Mammary epithelial cell (primary cell): Measurements from ENCODE around the gene PLCG1.

Experiments used
- EZH2 ChIP-seq: IDR thresholded peaks from 2 replicates; pipeline ENCODE4 v1.6.1; 2012; ENCODE audit warnings: low read length, inconsistent platforms, borderline replicate concordance
- TF ChIP-seq, protein P1 (sequence below), 2 donors: IDR thresholded peaks in 1 of 2; conservative IDR thresholded peaks in 1 of 2; 2 replicates each; pipeline ENCODE4 v1.5.1; 2011 to 2012; ENCODE audit warnings: inconsistent platforms in 2 of 2, low read length in 2 of 2, mild to moderate bottlenecking in 2 of 2, control low read depth in 1 of 2, low read depth in 1 of 2; ENCODE audit not compliant: insufficient read depth in 1 of 2; ENCODE audit errors: extremely low read depth in 1 of 2

DNA sequence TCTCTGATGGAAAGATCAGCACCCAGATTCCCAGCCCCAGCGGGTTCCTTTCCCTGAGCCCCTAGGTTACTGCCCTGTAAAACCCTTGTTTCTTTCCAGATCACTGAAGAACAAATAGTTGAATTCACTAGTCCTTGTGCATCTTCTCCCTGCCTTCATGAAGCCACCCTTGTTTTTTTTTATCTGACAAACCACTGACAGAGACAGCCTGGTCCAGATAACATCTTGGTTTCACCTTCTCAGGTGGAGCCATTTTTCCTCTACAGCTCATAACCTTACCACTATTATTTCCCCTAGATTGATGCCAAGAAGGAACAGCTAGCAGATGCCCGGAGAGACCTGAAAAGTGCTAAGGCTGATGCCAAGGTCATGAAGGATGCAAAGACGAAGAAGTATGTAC is 15.9 kb upstream of the PLCG1 start:
- TF ChIP-seq, protein P1, sequence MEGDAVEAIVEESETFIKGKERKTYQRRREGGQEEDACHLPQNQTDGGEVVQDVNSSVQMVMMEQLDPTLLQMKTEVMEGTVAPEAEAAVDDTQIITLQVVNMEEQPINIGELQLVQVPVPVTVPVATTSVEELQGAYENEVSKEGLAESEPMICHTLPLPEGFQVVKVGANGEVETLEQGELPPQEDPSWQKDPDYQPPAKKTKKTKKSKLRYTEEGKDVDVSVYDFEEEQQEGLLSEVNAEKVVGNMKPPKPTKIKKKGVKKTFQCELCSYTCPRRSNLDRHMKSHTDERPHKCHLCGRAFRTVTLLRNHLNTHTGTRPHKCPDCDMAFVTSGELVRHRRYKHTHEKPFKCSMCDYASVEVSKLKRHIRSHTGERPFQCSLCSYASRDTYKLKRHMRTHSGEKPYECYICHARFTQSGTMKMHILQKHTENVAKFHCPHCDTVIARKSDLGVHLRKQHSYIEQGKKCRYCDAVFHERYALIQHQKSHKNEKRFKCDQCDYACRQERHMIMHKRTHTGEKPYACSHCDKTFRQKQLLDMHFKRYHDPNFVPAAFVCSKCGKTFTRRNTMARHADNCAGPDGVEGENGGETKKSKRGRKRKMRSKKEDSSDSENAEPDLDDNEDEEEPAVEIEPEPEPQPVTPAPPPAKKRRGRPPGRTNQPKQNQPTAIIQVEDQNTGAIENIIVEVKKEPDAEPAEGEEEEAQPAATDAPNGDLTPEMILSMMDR (conservative IDR thresholded peaks at IDR 0.05 in 1 of 2, IDR thresholded peaks at IDR 0.05 in 1 of 2; ENCODE audit: extremely low read depth in 1 of 2, insufficient read depth in 1 of 2, low read depth in 1 of 2, low read length in 2 of 2) = no peak
- no peak for TF ChIP-seq EZH2
